SKM-1 treated with dmso at 0.1 percent for 144 hours (cell line): ENCODE results near the gene HOXD9.

Experiments used
- DNase-seq: peaks from one replicate; lab custom pipeline; 2025; ENCODE audit not compliant: unreplicated experiment; lab: John Stamatoyannopoulos, UW

Gene HOXD9

DNA sequence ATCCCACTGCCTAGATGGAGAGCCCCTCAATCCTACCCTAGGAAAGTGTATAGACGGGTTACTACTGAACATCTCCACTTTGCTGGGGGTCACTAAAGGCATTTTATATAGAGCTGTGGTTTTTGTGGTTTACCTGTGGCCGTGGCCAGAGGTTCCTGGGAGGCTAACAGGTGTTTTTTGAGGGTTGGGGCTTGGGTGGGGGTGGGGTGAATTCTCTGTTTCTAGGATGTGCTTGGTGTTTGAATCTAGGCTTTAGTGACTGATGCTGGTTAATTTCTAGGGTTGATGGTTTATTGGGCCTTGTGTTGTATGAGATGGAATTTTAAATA, 14.7 kb downstream of the HOXD9 start:
- DNase-seq: no peak

DNA sequence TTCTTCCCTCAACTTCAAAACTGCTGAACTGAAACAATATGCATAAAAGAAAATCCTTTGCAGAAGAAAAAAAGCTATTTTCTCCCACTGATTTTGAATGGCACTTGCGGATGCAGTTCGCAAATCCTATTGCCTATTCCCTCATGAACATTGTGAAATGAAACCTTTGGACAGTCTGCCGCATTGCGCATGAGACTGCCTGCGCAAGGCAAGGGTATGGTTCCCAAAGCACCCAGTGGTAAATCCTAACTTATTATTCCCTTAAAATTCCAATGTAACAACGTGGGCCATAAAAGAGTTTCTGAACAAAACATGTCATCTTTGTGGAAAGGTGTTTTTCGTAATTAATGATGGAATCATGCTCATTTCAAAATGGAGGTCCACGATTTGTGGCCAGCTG, 15.4 kb downstream of the HOXD9 start:
- no peak for DNase-seq

DNA sequence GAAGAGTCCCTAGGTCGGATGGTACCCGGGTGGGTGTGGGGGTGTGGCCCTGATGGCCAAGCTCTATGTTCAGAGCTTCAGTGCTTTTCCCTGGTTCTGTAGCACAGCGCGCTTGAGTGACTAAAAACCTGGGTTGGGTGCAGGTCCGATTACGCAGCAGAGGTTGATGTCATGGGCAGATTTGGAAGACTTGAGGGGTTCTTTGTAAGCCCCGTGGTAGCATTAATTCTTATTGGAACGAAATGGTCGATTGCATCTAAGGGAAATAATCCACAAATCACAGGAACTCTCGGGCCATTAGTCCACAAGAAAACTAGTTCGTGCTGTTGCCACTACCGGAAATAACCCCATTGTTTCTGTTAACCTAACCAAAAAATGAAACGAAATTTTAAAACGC, 16.0 kb downstream of the HOXD9 start:
- no peak for DNase-seq

DNA sequence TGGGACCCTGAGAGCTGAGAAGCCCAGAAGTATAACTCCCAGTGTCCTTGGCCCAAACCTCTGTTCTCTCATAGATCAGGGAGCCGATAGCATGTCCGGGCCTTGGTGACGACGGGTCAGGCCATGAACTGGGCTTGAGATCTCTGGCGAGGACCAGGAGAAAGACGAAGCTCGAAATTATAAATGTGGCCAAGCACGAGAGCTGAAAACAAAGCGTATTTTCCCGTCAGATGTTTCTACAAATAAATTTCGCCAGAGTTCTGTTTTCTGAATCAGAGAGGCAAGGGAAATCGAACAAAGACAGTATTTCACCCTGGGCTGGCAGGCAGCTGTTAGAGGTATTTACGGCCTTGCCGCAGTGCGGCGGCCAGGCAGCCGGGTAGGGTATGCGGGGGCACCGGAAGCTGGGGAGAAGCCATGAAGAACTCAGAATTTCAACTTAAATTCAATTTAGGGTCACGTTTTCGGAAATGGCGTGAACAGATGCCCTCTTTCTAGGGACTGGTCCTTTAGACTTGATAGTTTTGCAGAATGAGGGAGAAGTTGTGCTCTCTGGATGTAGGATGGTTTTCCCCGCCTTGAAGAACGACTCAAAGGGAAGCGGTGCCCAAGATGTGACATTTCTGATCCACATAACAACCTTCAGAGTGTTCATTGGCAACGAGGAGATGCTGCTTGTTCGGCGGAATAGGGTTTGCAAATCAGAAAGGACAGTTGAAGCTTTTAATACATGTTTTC, 16.6 kb downstream of the HOXD9 start:
- no peak for DNase-seq

DNA sequence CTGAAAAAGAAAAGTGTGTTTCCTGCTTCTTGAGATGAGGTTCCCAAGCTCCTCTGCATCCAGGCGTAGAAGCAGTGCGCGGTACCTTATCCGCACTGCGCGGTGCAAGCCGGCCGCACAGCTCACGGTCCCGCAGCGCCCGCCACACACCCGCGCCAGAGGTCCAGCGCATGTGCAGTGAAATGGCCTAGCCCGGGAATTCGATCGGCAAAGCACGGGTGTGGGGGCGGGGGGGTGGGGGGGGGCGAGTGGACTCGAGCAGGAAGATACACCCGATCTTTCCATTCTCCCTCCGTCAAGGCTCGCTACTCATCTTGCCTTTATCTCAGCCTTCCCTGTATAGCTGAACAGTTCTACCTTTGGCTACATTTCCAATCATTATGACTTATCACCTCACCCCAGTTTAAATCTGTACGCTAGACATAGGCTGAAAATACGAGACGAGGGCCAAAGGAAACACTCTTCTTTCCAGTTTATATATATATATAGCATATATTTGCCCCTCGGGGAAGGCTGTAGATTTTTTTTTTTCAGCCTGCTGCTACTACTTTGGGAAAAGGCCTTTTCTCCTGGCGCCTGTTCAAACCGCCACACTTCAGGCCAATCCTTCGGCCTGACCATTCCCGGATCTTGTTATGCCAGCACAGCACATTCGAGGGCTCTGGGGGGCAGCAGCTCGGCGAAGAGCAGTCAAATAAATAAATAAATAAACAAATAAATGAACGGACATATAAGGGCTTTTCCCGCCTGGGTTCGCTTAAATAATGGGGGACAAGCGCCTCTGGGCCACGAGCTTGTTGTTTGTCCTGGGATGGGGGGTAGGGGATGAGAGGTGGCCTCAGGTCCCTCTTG, 17.4 kb downstream of the HOXD9 start:
- no peak for DNase-seq

DNA sequence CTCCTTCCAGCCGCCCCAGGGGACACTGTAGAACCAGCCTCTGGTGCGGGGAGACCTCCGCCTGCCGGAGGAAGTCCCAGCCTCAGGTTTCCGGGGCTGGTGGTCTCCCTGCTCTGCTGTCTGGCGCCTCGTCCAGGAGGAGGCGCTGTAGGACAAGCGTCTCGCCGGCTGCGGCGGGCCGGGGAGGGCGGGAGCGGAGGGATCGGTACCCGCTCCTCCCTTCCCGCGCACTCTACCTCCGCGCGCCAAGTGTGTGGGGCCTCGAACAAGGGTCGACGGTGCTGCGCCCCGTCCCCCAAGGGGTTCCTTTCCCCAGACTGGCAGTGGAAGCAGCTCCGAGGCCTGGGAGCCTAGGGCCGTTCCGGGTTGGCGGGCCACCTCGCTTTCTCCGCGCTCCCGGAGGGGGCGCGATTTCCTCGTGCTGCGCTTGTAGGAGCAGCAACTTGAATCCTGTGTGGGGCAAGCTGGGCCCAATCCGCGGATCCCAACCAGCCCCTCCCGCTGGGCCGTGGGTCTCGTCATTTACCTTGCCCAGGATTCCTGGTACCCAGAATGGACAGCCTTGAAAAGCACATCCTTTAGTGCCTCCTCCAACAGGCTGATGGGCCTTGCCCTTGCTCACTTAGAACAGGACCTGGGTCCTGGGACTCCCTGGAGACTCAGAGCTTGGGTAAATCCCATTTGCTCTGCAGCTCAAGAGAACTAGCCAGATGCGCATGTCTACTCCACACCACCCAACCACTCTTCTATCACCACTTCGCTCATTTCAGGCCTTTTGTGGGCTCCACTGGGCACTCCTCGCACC, 18.2 kb downstream of the HOXD9 start:
- peak; percentile 38 for DNase-seq

DNA sequence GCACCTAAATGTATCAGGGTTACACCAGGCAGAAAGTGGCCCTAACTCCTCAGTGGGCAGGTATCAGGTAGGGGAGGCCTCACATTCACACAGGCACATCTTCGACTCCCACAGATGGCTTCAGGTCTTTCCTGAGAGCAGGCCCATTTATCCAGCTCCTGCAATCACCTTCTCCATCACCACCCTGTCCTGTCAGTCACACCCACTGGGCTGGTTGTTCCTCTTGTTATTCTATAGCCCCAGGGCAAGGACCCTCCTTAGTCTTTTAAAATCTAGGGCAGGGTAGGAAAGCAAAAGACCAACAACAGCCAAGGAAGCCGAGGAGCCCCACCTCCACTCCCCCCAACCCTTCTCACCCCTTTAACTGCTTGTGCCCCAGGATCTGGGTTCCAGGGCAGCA, 19.8 kb downstream of the HOXD9 start:
- DNase-seq: no peak

DNA sequence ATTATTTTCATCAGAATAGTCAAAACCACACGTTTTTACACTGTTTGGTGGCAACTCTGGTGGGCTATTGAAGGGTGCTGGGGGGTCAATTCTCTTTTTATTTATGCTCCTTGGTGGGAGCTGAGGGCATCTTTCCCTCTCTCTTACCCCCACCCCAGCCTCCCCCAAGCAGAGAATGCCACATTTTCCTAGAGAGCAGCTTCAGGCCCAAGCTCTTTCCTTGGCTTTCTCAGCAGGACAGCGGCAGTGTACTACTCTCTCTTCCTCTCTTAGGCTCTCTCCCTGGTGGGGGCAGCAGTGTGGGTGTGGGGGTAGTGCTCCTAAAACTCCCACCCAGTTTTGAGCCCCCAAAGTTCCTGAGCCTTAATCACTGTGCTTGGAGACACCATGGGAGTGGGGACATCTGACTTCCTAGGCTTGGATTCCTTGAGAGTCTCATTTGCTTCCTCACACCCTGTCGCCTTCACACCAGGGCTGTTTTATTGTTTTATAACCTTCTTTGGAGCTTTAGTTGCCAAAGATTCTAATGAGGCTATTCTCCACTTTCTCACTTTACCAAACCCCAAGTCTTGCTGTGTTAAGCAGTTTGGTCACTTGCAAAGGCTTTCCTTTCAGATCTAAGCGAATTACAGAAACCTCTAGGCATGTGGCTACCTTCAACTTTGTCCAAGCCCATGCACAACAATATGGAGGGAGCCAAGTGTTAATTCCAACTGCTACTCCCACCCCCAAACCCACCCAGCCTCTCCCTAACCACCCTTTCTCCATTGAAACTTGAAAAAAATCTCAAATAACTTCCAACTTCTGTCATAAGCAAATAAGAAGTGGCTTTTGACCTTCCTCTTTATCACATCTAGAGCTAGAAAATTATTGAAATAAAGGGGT, 22.8 kb downstream of the HOXD9 start:
- no peak for DNase-seq

DNA sequence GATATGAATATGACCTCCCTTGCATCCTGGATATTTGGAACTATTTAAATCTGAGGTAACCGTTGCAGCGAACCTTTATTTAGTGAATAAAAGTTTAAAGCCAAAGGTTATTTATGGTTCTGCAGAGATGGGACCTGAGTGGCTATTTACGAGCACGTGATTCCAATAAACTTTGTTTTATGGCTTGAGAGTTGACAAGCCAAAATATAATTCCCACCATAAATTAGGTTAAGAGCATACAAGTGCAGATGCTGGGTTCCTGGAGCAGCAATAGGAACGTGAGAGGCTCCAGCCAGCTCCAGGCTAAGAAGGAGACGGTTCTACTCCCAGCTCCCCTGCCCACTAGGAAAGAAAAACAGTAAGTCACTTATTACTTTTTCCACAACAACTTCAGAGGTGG, 23.6 kb downstream of the HOXD9 start:
- DNase-seq: no peak

DNA sequence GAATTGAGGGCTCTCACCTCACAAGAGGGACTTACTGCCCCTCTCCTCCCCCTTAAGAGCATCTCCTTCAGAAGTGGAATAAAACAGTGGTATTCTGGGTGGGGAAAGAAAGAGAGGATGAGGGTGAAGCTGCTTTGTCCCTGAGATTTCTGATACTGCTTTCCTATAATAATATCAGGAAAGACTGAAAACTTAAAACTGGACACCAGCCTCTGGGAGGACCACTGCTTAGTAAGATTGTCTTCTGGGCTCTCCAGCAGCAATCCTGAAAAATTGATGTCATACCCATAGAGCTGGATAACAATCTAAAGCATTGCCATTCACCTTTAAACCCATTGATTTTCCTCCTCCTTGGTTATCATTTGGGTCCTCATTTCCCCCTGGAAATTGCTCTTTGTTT, 24.1 kb downstream of the HOXD9 start:
- DNase-seq: no peak

DNA sequence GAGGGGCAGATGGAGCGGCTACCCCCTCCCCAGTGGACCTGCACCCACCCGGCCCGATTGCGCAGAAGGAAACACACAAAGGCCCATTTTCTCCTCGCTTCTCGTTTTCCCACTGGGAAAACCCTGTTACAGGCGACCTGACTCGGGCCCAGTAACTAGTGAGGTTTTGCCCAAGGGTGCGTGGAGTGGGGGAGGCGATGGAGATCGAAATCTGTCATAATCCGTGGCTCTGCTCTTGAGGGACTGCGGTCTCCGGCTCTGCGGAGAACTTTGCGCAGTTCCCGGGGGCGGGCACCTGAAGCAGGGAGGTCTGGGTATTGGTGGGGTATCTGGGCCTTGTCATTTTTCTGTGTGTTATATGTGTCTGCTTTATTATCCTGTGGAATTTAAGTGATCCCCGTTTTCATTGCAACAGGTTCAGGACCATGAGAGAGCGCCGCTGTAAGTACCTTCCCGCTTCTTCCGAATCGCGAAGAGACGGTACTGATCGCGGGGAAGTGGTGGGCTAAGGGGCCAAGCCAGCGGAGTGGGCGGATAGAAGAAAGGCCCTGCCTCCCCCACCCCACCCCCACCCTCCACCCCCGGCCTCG, 24.8 kb downstream of the HOXD9 start:
- no peak for DNase-seq

DNA sequence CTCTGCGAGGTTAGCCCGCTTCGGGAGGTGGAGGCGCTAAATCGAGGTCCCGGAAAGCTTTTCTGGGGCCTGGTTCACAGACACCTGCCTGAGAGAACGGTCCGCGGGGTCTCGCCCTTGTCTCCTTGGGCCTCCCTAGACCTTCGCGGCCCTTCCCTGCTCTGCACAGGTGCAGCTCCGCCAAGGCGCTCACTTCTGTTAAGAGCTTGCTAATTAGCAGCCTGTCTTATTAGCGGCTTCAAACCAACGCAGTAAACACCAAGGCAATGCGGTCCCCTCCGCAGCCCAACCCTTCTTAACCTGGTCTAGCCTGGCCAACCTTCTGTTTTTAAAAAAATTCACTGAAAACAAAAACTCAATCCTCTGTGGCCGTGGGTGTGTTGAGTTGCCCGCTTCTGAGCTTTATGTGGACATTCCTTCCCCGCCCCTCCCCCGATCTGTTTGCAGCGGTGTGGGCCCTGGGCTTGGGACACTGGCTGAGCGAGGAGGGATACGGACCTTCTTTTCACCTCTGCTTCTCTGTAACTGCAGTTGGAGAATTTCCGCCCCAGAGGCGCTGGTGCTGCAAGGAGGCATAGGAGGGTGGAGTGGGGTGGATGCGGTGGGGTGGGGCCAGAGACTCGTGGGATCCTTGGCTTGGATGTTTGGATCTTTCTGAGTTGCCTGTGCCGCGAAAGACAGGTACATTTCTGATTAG, 25.4 kb downstream of the HOXD9 start:
- DNase-seq: no peak

DNA sequence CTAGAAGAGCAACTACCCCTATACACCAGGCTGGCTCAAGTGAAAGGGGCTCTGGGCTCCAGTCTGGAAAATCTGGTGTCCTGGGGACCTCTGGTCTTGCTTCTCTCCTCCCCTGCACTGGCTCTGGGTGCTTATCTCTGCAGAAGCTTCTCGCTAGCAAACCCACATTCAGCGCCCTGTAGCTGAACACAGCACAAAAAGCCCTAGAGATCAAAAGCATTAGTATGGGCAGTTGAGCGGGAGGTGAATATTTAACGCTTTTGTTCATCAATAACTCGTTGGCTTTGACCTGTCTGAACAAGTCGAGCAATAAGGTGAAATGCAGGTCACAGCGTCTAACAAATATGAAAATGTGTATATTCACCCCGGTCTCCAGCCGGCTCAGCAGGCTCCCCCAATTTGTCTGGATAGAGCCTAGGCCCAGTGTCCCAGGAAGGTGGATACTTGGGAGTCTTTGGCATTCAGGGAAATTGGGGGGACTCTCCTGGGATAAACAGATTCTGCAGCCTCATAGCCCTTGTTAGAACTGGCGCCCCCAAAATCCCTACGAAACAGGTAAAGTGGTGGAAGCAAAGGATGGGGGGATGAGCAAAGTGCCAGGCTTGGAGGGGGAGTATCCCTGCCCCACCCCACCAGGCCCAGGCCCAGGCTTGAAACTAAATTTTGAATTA, 26.4 kb downstream of the HOXD9 start:
- no peak for DNase-seq

DNA sequence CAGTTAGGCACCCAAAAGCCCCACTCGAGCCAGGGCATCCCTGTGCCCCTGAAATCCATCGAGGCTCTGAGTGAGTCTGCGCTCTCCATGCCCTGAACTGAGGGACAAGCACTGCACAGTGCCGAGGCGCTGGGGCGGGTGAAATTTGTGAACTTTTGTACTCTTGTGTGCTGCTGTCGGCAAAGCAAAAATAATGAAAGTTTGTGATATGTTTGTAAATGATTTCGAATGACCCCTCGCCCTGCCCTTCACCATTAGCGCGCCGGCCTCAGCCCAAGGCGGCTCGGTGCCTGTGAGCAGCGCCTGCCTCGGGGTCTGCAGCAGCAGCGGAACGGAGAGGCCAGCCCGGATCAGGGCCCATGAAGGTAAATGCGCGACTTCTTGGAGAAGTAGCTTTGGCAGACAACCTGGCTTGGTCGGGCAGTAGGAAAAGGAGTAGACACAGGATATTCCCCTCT, 27.0 kb downstream of the HOXD9 start:
- no peak for DNase-seq

DNA sequence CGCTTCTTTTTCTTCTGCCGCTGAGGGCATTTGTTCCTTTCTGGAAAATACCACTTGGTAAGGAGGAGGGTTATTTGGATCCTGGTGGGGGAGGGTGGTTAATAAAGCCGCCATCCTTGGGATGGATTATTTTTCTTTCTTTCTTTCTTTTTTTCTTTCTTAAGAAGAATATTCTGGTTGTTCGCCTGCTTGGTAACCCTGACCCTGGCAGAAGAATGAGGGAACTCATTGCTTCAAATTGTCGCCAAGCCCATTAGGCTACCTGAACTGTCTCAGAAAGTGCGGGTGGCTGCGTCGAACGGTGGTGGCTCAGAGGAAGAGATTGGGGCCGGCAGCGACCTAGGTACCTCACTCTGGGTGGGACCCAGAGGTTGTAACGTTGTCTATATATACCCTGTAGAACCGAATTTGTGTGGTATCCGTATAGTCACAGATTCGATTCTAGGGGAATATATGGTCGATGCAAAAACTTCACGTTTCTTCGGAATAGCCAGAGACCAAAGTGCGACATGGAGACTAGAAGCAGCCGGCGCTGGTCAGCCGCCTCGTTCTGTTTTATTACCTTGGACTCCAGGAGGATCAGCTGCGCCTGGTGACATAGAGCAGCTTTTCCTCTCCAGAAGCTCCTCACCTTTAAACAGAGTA, 27.5 kb downstream of the HOXD9 start:
- DNase-seq: no peak

DNA sequence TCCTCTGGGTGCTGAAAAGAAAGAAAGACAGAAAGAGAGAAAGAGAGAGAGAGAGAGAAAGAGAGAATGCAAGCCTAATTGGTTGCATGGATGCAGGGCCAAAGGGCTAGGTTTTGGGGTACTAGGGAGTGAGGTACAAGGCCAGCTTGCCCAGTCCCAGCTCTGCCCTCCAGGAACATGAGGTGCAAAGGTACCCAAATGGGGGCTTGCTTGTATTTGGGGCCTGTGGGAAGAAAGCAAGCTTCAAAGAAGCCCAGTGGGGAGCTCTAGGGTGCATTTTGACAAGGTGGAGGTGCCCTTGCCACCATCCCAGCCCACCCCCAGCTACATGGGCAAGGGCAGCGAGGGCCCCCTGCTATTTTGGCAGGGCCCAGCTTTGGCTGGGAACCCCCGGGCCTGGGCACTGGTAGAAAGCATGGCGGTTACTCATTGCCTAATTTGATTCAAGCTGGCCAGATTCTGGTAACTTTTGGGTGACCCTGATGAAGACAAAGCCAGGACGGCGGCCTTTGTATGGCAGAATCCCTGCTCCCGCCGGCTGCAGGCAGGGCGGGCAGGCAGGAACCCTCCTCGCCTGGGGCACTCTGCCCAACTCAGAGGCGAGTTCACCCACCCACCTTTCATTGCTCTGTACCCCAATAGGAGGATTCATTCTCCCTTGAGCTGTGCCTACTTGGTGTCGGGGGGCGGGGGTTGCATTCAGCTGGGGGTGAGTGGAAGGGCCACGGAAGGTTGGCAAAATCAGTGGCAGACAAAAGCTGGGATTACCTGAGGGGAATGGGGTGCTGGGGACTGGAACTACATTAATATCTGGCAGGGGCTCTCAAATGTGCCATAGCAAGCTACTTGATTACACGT, 28.3 kb downstream of the HOXD9 start:
- DNase-seq: no peak

DNA sequence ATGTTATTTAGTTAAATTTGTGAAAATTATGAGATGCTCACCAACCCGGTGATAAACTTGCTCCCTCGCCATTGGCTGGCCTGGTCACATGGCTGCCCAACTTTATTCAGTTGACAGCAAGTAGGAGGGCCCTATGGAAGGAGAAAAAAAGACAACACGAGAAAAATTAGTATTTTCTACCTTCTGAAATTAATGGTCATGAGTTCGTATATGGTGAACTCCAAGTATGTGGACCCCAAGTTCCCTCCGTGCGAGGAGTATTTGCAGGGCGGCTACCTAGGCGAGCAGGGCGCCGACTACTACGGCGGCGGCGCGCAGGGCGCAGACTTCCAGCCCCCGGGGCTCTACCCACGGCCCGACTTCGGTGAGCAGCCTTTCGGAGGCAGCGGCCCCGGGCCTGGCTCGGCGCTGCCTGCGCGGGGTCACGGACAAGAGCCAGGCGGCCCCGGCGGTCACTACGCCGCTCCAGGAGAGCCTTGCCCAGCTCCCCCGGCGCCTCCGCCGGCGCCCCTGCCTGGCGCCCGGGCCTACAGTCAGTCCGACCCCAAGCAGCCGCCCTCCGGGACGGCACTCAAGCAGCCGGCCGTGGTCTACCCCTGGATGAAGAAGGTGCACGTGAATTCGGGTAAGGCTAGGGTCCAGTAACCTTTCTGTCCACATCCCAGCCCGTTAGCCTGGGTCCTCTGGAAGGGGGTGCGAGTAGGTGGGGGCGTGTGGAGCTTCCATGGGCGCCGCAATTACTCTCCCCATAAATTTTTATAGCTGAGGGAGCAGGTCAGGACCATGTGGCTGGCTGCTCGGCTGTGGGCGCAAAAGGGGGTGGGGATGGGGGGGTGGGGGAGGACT, 29.1 kb downstream of the HOXD9 start, which contains the start of gene HOXD4:
Gene HOXD4 (plus strand): TSS at position 109 of the 846 bp plus-strand sequence. CDS start 84 bp downstream, at position 193.
- no peak for DNase-seq
